ENCODE measurements around the gene ZNF330. TPM values are rescaled to one million over a fixed set of nuclear protein-coding genes. Genes with fewer than 3 reads are reported as not detected.

The ZNF330 gene
- total and polyA plus RNA-seq, 2 of the 8 experiments (the other 6 are each of a cell fraction or from before 2014, with no cell fraction given), result 17.7 to 44.3 TPM

DNA sequence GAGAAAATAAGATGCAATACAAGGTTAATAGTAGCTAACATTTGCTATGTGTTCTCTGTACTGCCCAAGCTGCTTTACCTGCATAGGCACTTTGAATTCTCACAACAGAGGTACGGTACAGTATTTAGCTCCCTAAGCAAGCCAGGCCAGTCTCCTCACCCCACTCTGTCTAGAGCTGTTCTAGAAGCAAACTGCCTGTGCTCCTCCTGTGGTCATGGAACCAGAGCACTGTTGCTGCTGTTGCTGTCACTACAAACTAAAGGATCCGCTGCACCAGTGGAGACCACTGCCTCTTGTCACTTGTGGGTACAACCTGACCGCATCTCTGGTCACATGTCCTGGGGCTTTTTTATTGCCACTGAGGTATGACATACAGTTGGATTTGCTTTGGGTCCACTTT is 19.6 kb downstream of the ZNF330 start:
- DNase-seq (ENCODE audit: low read depth in 1 of 2, low spot score in 2 of 2), result no peak
- Histone ChIP-seq H2AK5ac (ENCODE audit: low read depth, low read length) (no peak overlapping the region), H3K4me3 (ENCODE audit: extremely low read depth in 1 of 4, insufficient read depth in 2 of 4, low read depth in 3 of 4, low read length in 4 of 4) (no peak overlapping the region), H3K4me1 (replicated peaks in 1 of 4; ENCODE audit: control insufficient read depth in 3 of 4, insufficient read depth in 4 of 4, low read length in 3 of 4) (no peaks in the 10 kb centered on the region), H2BK20ac (ENCODE audit: low read length) (no peak overlapping the region), H4K91ac (replicated peaks; ENCODE audit: insufficient read length, low read length) (no peak overlapping the region), H2BK12ac (ENCODE audit: low read depth, low read length) (no peak overlapping the region), H3K4ac (replicated peaks; ENCODE audit: insufficient read length, low read depth, low read length) (no peak overlapping the region), H2BK15ac (ENCODE audit: low read length) (no peak overlapping the region), H3K14ac (ENCODE audit: insufficient read length) (no peak overlapping the region), H3K79me2 (ENCODE audit: control insufficient read depth in 1 of 2, insufficient read depth in 2 of 2, low read length in 2 of 2) (no peaks in the 10 kb centered on the region), H4K5ac (ENCODE audit: insufficient read length, low read depth, low read length) (no peak overlapping the region), H3K27ac (ENCODE audit: low read depth, low read length) (no peak overlapping the region), H3K23me2 (ENCODE audit: low read depth, low read length) (no peaks in the 10 kb centered on the region), H2AFZ (ENCODE audit: low read length) (no peak overlapping the region), H2BK5ac (ENCODE audit: low read depth, low read length) (no peak overlapping the region), H3K56ac (replicated peaks; ENCODE audit: insufficient read length, low read depth, low read length) (no peak overlapping the region), H3K9me3 (ENCODE audit: insufficient read depth in 2 of 2, low read depth in 1 of 2, low read length in 1 of 2) (no peaks in the 10 kb centered on the region), H3K79me1 (ENCODE audit: low read depth, low read length) (no peaks in the 10 kb centered on the region), H4K20me1 (replicated peaks in 1 of 2; ENCODE audit: control insufficient read depth in 1 of 2, insufficient read depth in 2 of 2, low read length in 2 of 2) (no peaks in the 10 kb centered on the region), H3K27me3 (replicated peaks in 1 of 4; ENCODE audit: control insufficient read depth in 3 of 4, extremely low read depth in 1 of 4, insufficient read depth in 3 of 4, low read length in 3 of 4) (no peaks in the 10 kb centered on the region), H3K4me2 (ENCODE audit: insufficient read depth in 1 of 2, low read depth in 2 of 2, low read length in 2 of 2) (no peak overlapping the region), H3K23ac (ENCODE audit: insufficient read length) (no peak overlapping the region), H4K8ac (ENCODE audit: extremely low read depth, insufficient read depth, low read length) (no peak overlapping the region), H3K18ac (ENCODE audit: extremely low read depth, low read length) (no peak overlapping the region), H3K36me3 (ENCODE audit: control insufficient read depth in 2 of 4, insufficient read depth in 4 of 4, low read length in 3 of 4) (no peaks in the 10 kb centered on the region), H2BK120ac (replicated peaks; ENCODE audit: low read depth, low read length) (no peak overlapping the region), H3K9ac (replicated peaks in 1 of 4; ENCODE audit: extremely low read depth in 1 of 4, low read depth in 3 of 4, low read length in 3 of 4) (no peak overlapping the region)
- 94% methylated on average over 3 of the region's 3 CpGs; no CpG with 5 or more reads in 1 of the 2 experiments for WGBS, 2 experiments (ENCODE audit: extremely low coverage in 1 of 2, insufficient coverage in 1 of 2, insufficient read length in 1 of 2, insufficient replicate concordance in 2 of 2, low coverage in 1 of 2, low lambda C conversion rate in 2 of 2, missing lambda C conversion rate in 1 of 2)
- TF ChIP-seq TBP (IDR thresholded peaks at IDR 0.05; ENCODE audit: low read depth, low read length) (no peak), YY1 (IDR thresholded peaks at IDR 0.05; ENCODE audit: low read depth, low read length) (no peak), BRCA1 (IDR thresholded peaks at IDR 0.05; ENCODE audit: low read depth, low read length) (no peak), USF2 (IDR thresholded peaks at IDR 0.05; ENCODE audit: low read length) (no peak), GABPA (IDR thresholded peaks at IDR 0.05; ENCODE audit: borderline replicate concordance, insufficient read depth, low read length) (no peak), SRF (IDR thresholded peaks at IDR 0.05; ENCODE audit: low read depth, low read length) (no peak), TAF1 (IDR thresholded peaks at IDR 0.05; ENCODE audit: low read depth, low read length) (no peak), SUZ12 (IDR thresholded peaks at IDR 0.05; ENCODE audit: low read length) (no peak), SP2 (IDR thresholded peaks at IDR 0.05; ENCODE audit: low read length) (no peak), ATF2 (IDR thresholded peaks at IDR 0.05; ENCODE audit: low read length) (no peak), JUN (IDR thresholded peaks at IDR 0.05; ENCODE audit: low read depth, low read length) (no peak)
- POLR2A ChIA-PET (ENCODE audit: partially characterized antibody), result no interaction called here
- no peak for FAIRE-seq
- CTCF ChIA-PET (ENCODE audit: partially characterized antibody), result interaction anchor here (1.6 to 1.7 kb wide), 2 partner anchors 11 to 15 kb away, joined by 3 to 4 read pairs; no protein-coding TSS in a partner anchor

Data from H1 (cell line).